CD4-positive, alpha-beta T cell treated with Interleukin-10 for 1 hour (primary cell): ENCODE results near the gene SLC7A6.

ENCODE experiments used
- DNase-seq: peaks from one replicate; pipeline ENCODE4 v3.0.0-alpha.2; 2020

Gene SLC7A6

DNA sequence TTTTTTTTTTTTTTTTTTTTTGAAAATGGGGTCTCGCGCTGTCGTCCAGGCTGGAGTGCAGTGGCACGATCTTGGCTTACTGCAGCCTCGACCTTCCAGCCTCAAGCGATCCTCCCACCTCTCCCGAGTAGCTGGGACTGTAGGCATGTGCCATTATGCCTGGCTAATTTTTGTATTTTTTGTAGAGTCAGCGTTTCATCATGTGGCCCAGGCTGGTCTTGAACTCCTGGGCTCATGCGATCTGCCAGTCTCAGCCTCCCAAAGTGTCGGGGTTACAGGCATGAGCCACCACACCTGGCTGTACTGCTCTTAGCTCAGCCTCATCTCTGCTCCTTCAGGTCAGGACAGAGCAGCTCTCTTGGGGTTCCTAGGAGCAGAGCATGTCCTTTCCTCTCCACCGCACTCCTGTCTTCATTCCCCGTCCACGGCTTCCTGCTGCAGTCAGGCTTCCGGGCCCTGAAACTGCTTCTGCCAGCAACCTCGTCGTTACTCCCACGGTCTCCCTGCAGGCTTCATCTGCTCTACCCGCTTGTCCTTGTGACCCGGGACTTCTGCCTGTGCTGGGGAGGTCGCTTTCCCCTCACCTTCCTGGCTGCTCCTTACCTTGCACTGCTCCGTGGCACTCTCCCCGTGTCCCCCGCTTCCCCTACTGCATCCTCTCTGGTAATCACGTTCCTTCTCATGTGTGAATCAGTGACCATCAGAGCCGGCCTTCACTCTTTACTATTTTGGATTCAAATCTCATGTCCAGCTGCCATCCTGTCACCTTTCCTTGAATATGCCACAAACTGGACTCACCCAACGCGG lies 84.5 kb downstream of the SLC7A6 start:
- no peak for DNase-seq

DNA sequence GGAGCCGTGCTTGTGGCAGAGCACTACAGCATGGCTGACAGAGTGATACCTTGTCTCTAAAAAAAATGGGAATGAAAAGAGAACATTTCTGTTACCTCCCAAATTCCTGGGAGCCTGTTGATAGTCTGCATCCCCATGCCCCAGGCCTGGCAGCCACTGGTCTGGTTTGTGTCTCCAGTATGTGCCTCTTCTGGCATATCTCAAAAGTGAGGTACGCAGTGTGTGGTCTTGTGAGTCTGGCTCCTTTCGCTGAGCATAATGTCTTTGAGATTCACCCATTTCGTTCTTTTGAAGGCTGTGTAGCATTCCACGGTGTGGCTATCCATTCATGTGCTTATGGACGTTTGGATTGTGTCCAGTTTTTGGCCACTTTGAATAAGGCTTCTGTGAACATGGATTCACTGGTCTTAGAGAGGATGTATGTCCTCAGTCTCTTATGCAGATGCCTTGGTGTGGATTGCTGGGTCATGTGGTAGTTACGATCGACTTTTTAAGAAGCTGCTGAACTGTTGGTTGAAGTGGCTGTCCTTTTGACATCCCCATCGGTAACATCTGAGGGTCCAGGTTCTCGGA lies 85.6 kb downstream of the SLC7A6 start:
- DNase-seq, result no peak

DNA sequence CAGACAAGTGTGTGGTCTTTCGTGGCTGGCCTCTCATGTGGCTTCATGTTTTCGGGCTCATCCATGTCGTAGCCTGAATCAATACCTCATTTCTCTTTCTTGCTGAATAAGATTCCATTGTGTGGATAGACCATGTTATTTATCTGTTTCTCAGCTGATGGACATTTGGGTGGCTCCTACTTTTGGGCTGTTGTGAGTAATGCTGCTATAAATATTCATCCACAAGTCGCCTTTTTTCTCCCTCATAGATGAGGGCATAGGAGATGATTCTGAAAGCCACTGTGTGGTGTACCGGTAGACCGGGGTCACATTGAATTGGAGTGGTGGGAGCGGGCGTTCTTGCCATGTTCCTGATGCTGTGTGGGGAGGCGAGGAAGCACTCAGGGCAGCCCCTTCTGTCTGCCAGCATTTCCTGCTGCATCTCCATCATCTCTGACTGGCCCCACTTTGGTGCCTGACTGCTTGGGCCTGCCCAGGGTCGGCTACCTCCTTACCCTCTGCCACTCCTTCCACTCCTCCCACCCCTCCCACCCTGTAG lies 86.6 kb downstream of the SLC7A6 start:
- no peak for DNase-seq
